HG02798 (cell line): ENCODE data around the gene CEP63.
A peak's percentile ranks its signal among the peaks of the same experiment; 100 is the strongest.
"Not testable (repeated sequence)": the region's sequence is repeated elsewhere in the genome, so short reads cannot be mapped to it uniquely, and the experiment has no call there.

Experiments used
- ATAC-seq: cut with Tn5 transposase; IDR thresholded peaks from one replicate; pipeline ENCODE4 v1.9.1; 2021; ENCODE audit warnings: mild to moderate bottlenecking; ENCODE audit not compliant: unreplicated experiment, poor library complexity

The CEP63 gene

GRCh38 chr3:134563601-134564000, 77.7 kb downstream of the CEP63 start:
- no peak for ATAC-seq

GRCh38 chr3:134564991-134565390, 79.1 kb downstream of the CEP63 start:
- no peak for ATAC-seq

GRCh38 chr3:134567605-134568004, 81.7 kb downstream of the CEP63 start:
- no peak for ATAC-seq

- no peak for ATAC-seq
These were observed 82.9 kb downstream of the CEP63 start for GRCh38 chr3:134568790-134569189.

GRCh38 chr3:134569899-134570298, 84.0 kb downstream of the CEP63 start:
- ATAC-seq = not testable (repeated sequence)

- no peak for ATAC-seq
These were observed 90.6 kb downstream of the CEP63 start for GRCh38 chr3:134576426-134576825.

- ATAC-seq = no peak
These were observed 91.0 kb downstream of the CEP63 start for GRCh38 chr3:134576831-134577230.

GRCh38 chr3:134579141-134579665, 93.3 kb downstream of the CEP63 start:
- ATAC-seq = no peak

- ATAC-seq = no peak
These were observed 104.9 kb downstream of the CEP63 start for GRCh38 chr3:134590766-134591165.

- ATAC-seq = no peak
These were observed 106.9 kb downstream of the CEP63 start for GRCh38 chr3:134592806-134593205.

GRCh38 chr3:134594331-134594741, 108.5 kb downstream of the CEP63 start:
- ATAC-seq = no peak

- ATAC-seq = not testable (repeated sequence)
These were observed 109.1 kb downstream of the CEP63 start for GRCh38 chr3:134594986-134595385.

GRCh38 chr3:134597390-134597970, 111.6 kb downstream of the CEP63 start:
- no peak for ATAC-seq

GRCh38 chr3:134598763-134599545, 113.1 kb downstream of the CEP63 start:
- ATAC-seq = no peak

GRCh38 chr3:134600206-134600605, 114.3 kb downstream of the CEP63 start:
- ATAC-seq = no peak

GRCh38 chr3:134600685-134601463, 115.0 kb downstream of the CEP63 start:
- peak; percentile 76 for ATAC-seq

GRCh38 chr3:134601539-134602439, 115.9 kb downstream of the CEP63 start:
- no peak for ATAC-seq

GRCh38 chr3:134602440-134602814, 116.6 kb downstream of the CEP63 start:
- no peak for ATAC-seq

GRCh38 chr3:134603480-134603879, 117.6 kb downstream of the CEP63 start:
- ATAC-seq = no peak

- ATAC-seq = no peak
These were observed 118.1 kb downstream of the CEP63 start for GRCh38 chr3:134603956-134604355.
